Fibroblast of lung (primary cell): ENCODE data around the gene TMX4. TPM values are rescaled to one million over a fixed set of nuclear protein-coding genes. Genes with fewer than 3 reads are reported as not detected.
A peak's percentile ranks its signal among the peaks of the same experiment; 100 is the strongest.

Experiments used
- DNase-seq, 2 donors: peaks; one replicate each; pipeline versions ENCODE4 v3.0.0 to v3.0.0-alpha.2; 2010; ENCODE audit warnings: low read depth in 2 of 2
- H2AFZ ChIP-seq: 2 replicates; pipeline ENCODE4 v1.5.1; 2012; ENCODE audit warnings: low read length, control low read depth, inconsistent platforms
- H3K27ac ChIP-seq: 2 replicates; pipeline ENCODE4 v1.5.1; 2011; ENCODE audit warnings: low read length, control low read depth; ENCODE audit not compliant: insufficient read depth
- H3K27me3 ChIP-seq: 2 replicates; pipeline ENCODE4 v1.5.1; 2011; ENCODE audit warnings: mild to moderate bottlenecking, low read length; ENCODE audit not compliant: control insufficient read depth, insufficient read depth
- H3K36me3 ChIP-seq: 2 replicates; pipeline ENCODE4 v1.5.1; 2011; ENCODE audit warnings: low read length; ENCODE audit not compliant: control insufficient read depth, insufficient read depth
- H3K4me1 ChIP-seq: 2 replicates; pipeline ENCODE4 v1.5.1; 2011; ENCODE audit warnings: low read length; ENCODE audit not compliant: control insufficient read depth, insufficient read depth; ENCODE audit errors: extremely low read depth
- H3K4me2 ChIP-seq: 2 replicates; pipeline ENCODE4 v1.5.1; 2011; ENCODE audit warnings: low read length, control low read depth; ENCODE audit not compliant: insufficient read depth; ENCODE audit errors: extremely low read depth
- H3K4me3 ChIP-seq, 4 experiments: fragments of 200-600 bp in 1 of 4; sonication (generic) in 1 of 4; replicated peaks in 1 of 4; 2 replicates each; pipeline ENCODE4 v1.5.1; 2011 to 2016; ENCODE audit warnings: low read length in 4 of 4, low read depth in 3 of 4, mild to moderate bottlenecking in 3 of 4, control low read depth in 2 of 4, inconsistent platforms in 1 of 4, mixed read lengths in 1 of 4; ENCODE audit not compliant: insufficient read depth in 1 of 4; ENCODE audit errors: control extremely low read depth in 1 of 4
- H3K79me2 ChIP-seq: 2 replicates; pipeline ENCODE4 v1.5.1; 2012; ENCODE audit warnings: mild to moderate bottlenecking, low read length, inconsistent platforms; ENCODE audit not compliant: control insufficient read depth, insufficient read depth
- H3K9ac ChIP-seq: 2 replicates; pipeline ENCODE4 v1.5.1; 2011; ENCODE audit warnings: mild to moderate bottlenecking, low read length, control low read depth; ENCODE audit not compliant: insufficient read depth
- H3K9me3 ChIP-seq: 2 replicates; pipeline ENCODE4 v1.5.1; 2012; ENCODE audit warnings: low read depth, low read length; ENCODE audit not compliant: control insufficient read depth, insufficient read depth
- H4K20me1 ChIP-seq: 2 replicates; pipeline ENCODE4 v1.5.1; 2011; ENCODE audit warnings: low read length; ENCODE audit not compliant: control insufficient read depth, insufficient read depth; ENCODE audit errors: extremely low read depth
- CTCF ChIP-seq, 2 donors: IDR thresholded peaks in 1 of 2; conservative IDR thresholded peaks in 1 of 2; 1 replicate in 1 of 2; 2 replicates in 1 of 2; pipeline ENCODE4 v1.5.1; 2011 to 2012; ENCODE audit warnings: low read length in 2 of 2, control low read depth in 1 of 2, inconsistent platforms in 1 of 2, low read depth in 1 of 2, mild to moderate bottlenecking in 1 of 2
- EZH2 ChIP-seq: IDR thresholded peaks from 2 replicates; pipeline ENCODE4 v1.5.1; 2012; ENCODE audit warnings: low read length, control low read depth, mild to moderate bottlenecking; ENCODE audit errors: missing control alignments
- polyA plus RNA-seq, 2 donors: library from polyadenylated mRNA; depleted of rRNA in 1 of 2; stranded (reverse) in 1 of 2; unstranded in 1 of 2; fragments of >200 nt; gene quantifications; 2 replicates each; pipeline ENCODE4 v1.2.1, GENCODE V29; 2011 to 2012; ENCODE audit warnings: missing spikeins in 1 of 2
- total RNA-seq: library from RNA; depleted of rRNA; stranded (reverse); fragments of >200 nt; gene quantifications from 2 replicates; pipeline ENCODE4 v1.2.1, GENCODE V29; 2014

The TMX4 gene
- total and polyA plus RNA-seq, 2 donors (not counting 1 experiment from before 2014, with no cell fraction given) = 20.5 to 21.2 TPM

GRCh38 chr20:7971536-7972280 is 47.9 kb downstream of the TMX4 start:
- no peaks in the 10 kb centered on the region for H3K9me3 ChIP-seq

GRCh38 chr20:7967199-7967844 is 52.2 kb downstream of the TMX4 start:
- no peaks in the 10 kb centered on the region for H3K27me3 ChIP-seq
- no peaks in the 10 kb centered on the region for H3K36me3 ChIP-seq
- no peaks in the 10 kb centered on the region for H3K4me1 ChIP-seq
- H3K4me3 ChIP-seq = no peak overlapping the region
- no peak overlapping the region for H3K9ac ChIP-seq
- H3K4me2 ChIP-seq = no peak overlapping the region
- no peaks in the 10 kb centered on the region for H3K9me3 ChIP-seq
- TF ChIP-seq EZH2 = no peak
- no peak for TF ChIP-seq CTCF (conservative IDR thresholded peaks at IDR 0.05 in 1 of 2, IDR thresholded peaks at IDR 0.05 in 1 of 2; ENCODE audit: low read depth in 1 of 2, low read length in 2 of 2)
- DNase-seq = peak; percentile 3 to 85
- H2AFZ ChIP-seq = no peak overlapping the region
- no peaks in the 10 kb centered on the region for H3K79me2 ChIP-seq
- no peaks in the 10 kb centered on the region for H4K20me1 ChIP-seq
- no peak overlapping the region for H3K27ac ChIP-seq

More at GRCh38 chr20:7971536-7972280, 47.9 kb downstream of the TMX4 start:
- Histone ChIP-seq H3K27ac (no peak overlapping the region), H3K79me2 (no peaks in the 10 kb centered on the region), H3K4me3 (no peak overlapping the region), H2AFZ (no peak overlapping the region), H3K36me3 (no peaks in the 10 kb centered on the region), H4K20me1 (no peaks in the 10 kb centered on the region), H3K27me3 (no peaks in the 10 kb centered on the region), H3K9ac (no peak overlapping the region), H3K4me1 (no peaks in the 10 kb centered on the region), H3K4me2 (no peak overlapping the region)
- TF ChIP-seq EZH2 (no peak), CTCF (conservative IDR thresholded peaks at IDR 0.05 in 1 of 2, IDR thresholded peaks at IDR 0.05 in 1 of 2; ENCODE audit: low read depth in 1 of 2, low read length in 2 of 2) (no peak)
- peak in 1 of 2 donors; percentile 45 for DNase-seq

GRCh38 chr20:7966176-7966575 is 53.4 kb downstream of the TMX4 start:
- H2AFZ ChIP-seq = no peak overlapping the region
- H3K4me3 ChIP-seq = no peak overlapping the region
- no peaks in the 10 kb centered on the region for H3K4me1 ChIP-seq
- no peaks in the 10 kb centered on the region for H4K20me1 ChIP-seq
- no peaks in the 10 kb centered on the region for H3K9me3 ChIP-seq
- no peak for TF ChIP-seq EZH2
- no peak for TF ChIP-seq CTCF (conservative IDR thresholded peaks at IDR 0.05 in 1 of 2, IDR thresholded peaks at IDR 0.05 in 1 of 2; ENCODE audit: low read depth in 1 of 2, low read length in 2 of 2)
- H3K27me3 ChIP-seq = no peaks in the 10 kb centered on the region
- peak in 1 of 2 donors; percentile 11 for DNase-seq
- no peak overlapping the region for H3K4me2 ChIP-seq
- no peaks in the 10 kb centered on the region for H3K79me2 ChIP-seq
- H3K9ac ChIP-seq = no peak overlapping the region
- H3K36me3 ChIP-seq = no peaks in the 10 kb centered on the region
- H3K27ac ChIP-seq = no peak overlapping the region
